GM21360 (cell line): ENCODE data around the gene RPS19.

ENCODE experiments used
- ATAC-seq: cut with Tn5 transposase; IDR thresholded peaks from one replicate; pipeline ENCODE4 v1.9.1; 2021; ENCODE audit warnings: mild to moderate bottlenecking, moderate library complexity; ENCODE audit not compliant: unreplicated experiment

RPS19 gene

DNA sequence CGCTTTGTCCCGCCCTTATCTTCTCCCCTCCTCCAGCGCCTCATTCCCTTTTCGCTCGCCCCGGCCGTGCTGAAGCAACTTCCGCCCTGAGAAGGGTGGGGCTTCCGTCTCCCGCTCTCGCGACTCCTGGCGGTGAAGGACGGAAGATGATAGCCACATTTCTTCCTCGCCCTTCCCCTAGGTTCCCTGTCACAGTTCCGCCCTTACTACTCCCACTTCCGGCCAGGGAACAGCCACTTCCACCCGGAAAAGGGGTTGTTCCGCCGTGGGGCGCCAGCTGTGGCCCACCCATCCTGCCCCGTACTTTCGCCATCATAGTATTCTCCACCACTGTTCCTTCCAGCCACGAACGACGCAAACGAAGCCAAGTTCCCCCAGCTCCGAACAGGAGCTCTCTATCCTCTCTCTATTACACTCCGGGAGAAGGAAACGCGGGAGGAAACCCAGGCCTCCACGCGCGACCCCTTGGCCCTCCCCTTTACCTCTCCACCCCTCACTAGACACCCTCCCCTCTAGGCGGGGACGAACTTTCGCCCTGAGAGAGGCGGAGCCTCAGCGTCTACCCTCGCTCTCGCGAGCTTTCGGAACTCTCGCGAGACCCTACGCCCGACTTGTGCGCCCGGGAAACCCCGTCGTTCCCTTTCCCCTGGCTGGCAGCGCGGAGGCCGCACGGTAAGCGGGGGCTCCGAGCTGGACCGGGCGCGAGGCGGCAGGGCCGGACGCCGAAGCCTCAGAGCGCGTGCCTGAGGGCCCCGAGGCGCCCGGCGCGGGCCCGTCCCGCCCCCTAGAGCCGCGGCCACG, at the start of gene RPS19:
RPS19 (plus strand) TSS at position 638 of the 801 bp plus-strand sequence. CDS start 520 bp downstream, outside the sequence.
- peak; percentile 68 for ATAC-seq

DNA sequence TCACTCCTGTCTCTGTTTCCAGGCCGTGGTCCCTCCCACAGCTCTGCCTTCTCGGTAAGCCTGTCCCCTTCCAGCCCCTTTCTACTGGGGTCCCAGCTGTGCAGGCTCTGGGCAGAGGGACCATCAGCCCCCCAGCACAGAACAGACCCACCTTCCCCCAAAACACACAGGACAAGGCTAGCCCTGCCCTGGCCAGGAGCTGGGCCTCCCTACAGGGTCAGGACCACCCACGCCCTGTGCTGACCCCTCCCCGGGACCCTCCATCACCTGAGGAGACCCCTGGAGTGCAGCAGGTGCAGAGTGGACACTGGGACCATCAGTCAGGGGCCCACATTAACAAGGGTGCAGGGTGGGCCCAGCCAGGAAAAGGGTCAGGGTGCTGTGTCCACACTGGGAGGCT, 49.8 kb upstream of the RPS19 start:
- no peak for ATAC-seq

DNA sequence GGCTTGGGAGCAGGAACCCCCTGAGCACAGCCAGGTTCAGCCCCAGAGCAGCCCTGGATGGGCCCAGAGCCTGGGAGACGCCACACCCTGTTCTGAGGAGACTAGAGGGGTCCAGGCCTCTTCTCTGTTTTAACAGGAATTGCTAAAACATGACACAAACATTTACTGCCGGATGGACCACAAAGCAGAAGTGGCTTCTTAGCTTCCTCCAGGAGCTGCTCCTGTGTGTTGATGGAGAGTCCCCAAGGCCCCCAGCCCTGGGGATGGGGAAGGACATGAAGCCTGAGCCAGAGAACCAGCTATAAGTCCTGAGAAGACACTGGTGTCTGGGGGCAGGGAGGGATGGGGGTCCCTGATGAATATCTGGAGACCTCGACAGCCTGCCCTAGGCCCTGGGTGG, 49.0 kb upstream of the RPS19 start:
- no peak for ATAC-seq

- no peak for ATAC-seq
Measured at GRCh38 chr19:41811981-41812380, 48.1 kb upstream of the RPS19 start.

GRCh38 chr19:41813911-41814310, 46.1 kb upstream of the RPS19 start:
- no peak for ATAC-seq

DNA sequence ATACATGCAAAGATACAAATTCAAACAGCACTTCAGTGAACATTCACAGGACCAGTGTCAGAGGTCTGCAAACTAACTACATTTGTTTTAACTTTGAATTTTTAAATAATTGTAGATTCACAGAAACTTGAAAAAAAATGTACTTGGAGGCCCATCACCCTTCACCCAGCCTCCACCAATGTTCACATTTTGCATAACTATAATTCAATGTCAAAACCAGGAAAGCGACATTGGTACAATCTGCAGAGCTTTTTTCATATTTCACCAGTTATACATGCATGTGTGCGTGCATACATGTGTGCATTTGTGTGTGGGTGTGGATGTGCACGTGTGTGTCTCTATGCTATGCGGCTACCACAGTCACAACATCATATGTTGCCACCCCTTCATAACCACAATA, 44.8 kb upstream of the RPS19 start:
- ATAC-seq = no peak

DNA sequence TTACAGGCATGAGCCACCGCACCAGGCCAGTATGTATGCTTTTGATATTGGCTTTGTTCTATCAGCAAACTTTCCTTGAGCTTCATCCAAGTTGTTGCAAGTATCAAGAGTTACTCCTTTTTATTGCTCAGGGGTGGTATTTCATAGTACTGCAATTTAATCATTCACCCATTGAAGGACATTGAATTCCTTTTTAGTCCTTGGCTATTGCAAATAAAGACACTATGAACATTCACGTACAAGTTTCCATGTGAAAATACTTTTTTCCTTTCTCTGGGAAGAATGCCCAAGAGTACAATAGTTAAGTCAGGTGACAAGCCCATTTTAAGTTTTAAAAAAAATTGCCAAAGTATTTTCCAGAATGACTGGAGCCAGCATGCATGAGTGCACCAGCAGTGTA, 43.3 kb upstream of the RPS19 start:
- no peak for ATAC-seq

DNA sequence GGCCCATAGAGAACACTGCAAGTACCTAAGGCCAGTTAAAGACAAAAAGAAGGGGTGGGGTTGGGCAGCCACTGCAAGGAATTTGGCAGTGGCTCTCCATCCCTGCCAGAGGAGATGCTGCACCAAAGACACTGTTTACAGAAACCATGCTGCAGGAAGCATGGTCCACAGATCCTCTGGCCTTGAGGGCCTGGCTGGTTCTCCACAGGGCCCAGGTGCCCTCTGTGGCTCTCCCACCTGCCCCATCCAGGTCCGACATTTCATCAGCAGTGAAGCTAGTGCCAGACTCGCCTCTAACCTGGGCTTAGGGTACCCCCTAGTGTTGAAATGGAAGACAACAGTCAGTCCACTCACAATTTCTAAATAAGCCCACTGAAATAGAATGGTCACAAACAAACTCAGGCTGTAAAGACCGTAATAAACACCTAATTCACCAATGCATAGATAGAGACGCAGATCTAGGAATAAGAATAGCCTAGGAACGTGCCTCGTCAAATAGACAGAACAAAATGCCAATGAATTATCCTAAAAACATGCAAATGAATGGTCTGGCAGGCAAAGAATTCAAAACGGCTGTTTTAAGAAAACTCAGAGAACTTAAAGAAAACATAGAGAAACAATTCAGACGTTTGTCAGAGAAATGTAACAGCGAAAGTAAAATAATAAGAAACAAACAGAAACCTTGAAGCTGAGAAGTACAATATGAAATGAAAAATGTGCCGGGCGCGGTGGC, 38.9 kb upstream of the RPS19 start:
- ATAC-seq = no peak

DNA sequence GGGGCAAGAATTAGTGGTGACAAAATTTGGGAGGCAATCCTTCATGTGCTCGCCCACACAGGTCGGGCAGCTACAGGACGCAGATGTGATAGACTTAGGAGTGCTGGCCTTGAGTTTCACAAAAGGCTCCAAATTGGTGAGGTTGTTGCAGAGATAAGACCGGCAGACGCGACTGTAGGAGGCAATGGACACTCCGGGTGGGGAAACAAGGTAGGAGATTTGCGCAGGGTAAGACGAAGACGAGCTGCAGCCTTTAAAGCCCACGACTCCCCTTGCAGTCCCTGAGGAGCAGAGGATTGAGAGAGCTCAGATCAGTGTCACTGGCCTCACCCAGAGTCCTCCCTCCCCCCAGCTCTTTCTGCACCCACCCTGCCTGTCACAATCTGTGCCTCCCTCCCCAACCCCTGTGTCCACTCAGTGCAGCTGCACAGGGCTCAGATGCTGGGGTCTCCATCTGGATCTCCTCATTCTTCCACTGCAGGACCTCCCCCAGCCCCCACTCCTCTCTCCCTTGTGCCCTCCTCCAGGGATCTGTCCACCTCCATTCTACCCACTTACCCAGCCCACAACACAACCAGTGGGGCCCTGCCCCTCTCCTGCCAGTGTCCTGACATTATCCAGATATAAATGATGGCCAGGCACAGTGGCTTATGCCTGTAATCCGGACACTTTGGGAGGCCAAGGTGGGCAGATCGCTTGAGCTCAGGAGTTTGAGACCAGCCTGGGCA, 21.9 kb upstream of the RPS19 start:
- no peak for ATAC-seq

GRCh38 chr19:41839211-41839610, 20.8 kb upstream of the RPS19 start:
- ATAC-seq = no peak

GRCh38 chr19:41843371-41843770, 16.7 kb upstream of the RPS19 start:
- no peak for ATAC-seq

- ATAC-seq = no peak
Measured at GRCh38 chr19:41844601-41845000, 15.5 kb upstream of the RPS19 start, which contains the start of gene LYPD4. Gene LYPD4, minus strand, starts transcription at chr19:41844683. Its CDS starts 5,398 bp downstream, at chr19:41839285.

GRCh38 chr19:41845001-41845050, 15.2 kb upstream of the RPS19 start, which contains the start of gene DMRTC2:
Gene DMRTC2, plus strand, starts transcription at chr19:41845042. Its CDS starts 2,387 bp downstream, at chr19:41847429.
- ATAC-seq = no peak

GRCh38 chr19:41845051-41845590, 14.9 kb upstream of the RPS19 start:
- ATAC-seq = no peak

DNA sequence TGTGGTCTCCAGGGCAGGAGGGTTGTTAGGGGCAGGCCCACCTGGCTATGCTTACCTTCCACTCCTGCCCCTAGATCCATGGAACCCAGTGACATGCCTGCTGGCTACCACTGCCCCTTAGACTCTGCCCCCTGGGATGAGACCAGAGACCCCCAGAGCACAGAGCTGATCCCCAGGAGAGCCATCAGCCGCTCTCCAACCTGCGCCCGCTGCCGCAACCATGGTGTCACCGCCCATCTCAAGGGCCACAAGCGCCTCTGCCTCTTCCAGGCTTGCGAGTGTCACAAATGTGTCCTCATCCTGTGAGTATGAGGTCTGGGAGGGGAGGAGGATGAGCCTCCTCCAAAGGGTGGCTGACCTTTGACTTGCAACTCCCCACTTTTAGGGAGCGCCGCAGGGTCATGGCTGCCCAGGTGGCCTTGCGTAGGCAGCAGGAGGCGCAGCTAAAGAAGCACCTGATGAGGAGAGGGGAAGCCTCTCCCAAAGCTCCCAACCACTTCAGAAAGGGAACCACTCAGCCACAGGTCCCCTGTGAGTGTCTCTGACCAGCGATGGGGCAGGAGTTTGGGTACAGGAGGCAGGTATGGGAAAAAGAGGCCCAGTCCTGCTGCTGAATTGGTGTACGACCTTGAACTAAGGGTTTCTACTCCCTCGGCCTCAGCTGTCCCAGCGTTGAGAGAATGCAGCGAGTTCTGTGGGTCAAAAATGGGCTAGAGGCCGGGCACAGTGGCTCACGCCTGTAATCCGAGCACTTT, 12.5 kb upstream of the RPS19 start:
- no peak for ATAC-seq

GRCh38 chr19:41848666-41849065, 11.4 kb upstream of the RPS19 start:
- ATAC-seq = no peak

- ATAC-seq = no peak
Measured at GRCh38 chr19:41849067-41849466, 11.0 kb upstream of the RPS19 start.

DNA sequence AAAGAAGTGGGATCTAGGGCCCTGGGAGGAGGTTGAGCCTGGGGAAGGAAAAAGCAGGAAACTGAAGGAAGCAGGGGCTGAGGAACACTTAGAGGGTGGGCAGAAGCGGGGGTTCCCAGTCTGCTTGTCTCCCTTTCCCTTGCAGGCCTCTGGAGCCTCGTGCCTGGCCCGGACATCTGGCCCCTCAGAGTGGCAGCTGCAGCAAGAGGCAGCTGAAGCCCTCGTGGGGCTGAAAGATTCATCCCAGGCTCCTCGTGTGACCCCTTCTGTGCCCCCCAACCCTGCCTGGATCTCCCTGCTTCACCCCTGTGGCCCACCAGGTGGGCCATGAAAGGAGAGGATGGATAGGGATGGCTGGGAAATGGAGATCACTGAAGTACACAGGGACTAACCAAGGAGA, 9.7 kb upstream of the RPS19 start:
- no peak for ATAC-seq

- no peak for ATAC-seq
Measured at GRCh38 chr19:41851456-41851855, 8.6 kb upstream of the RPS19 start.

- no peak for ATAC-seq
Measured at GRCh38 chr19:41853344-41853743, 6.7 kb upstream of the RPS19 start.

DNA sequence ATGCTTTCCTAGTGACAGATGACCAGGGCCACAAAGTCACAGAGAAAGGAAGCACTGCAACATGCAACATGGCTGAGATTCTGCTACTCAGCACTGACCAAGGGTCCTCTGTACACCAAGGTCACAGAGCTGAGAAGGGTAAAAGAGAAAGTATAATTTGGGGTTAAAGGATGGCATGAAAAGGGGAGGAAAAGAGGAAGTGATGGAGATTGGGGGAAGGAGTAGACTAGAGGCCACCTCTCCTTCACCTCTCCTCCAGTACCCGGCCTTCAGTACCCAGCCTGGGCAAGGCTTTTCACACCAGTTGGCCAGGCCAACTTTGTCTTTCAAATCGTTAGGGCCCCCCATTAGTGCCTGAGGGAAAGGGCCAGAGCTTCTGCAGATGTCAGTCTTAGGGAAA, 6.3 kb upstream of the RPS19 start:
- no peak for ATAC-seq
